T-helper 17 cell (primary cell): ENCODE results near the gene BRD3OS. TPM values are rescaled to one million over a fixed set of nuclear protein-coding genes. Genes with fewer than 3 reads are reported as not detected.
"Not testable (repeated sequence)": the region's sequence is repeated elsewhere in the genome, so short reads cannot be mapped to it uniquely, and the experiment has no call there.

Experiments used
- ATAC-seq: fragments of 150-1000 bp; cut with Tn5 transposase; 2 replicates; pipeline ENCODE4 v1.10.0; 2021; ENCODE audit warnings: mild to moderate bottlenecking, moderate library complexity
- DNase-seq, 3 donors: peaks; one replicate each; pipeline versions ENCODE4 v3.0.0 to v3.0.0-alpha.2; 2020 to 2021
- H3K9me3 ChIP-seq: one replicate; pipeline ENCODE4 v1.7.0; 2013; ENCODE audit warnings: low read length, mild to moderate bottlenecking; ENCODE audit not compliant: control insufficient read depth, poor library complexity, severe bottlenecking
- H3K27ac Mint-ChIP-seq: one replicate; pipeline ENCODE4 v1.8.0; 2022; ENCODE audit warnings: mild to moderate bottlenecking, moderate library complexity, mixed read lengths
- H3K27me3 Mint-ChIP-seq: one replicate; pipeline ENCODE4 v1.8.0; 2022; ENCODE audit warnings: mixed read lengths
- H3K36me3 Mint-ChIP-seq: one replicate; pipeline ENCODE4 v1.8.0; 2022; ENCODE audit warnings: low read depth, mixed read lengths
- H3K4me1 Mint-ChIP-seq: one replicate; pipeline ENCODE4 v1.8.0; 2022; ENCODE audit warnings: mild to moderate bottlenecking, mixed read lengths
- H3K4me3 Mint-ChIP-seq: one replicate; pipeline ENCODE4 v1.8.0; 2022; ENCODE audit warnings: mild to moderate bottlenecking, moderate library complexity, mixed read lengths
- total RNA-seq, 4 donors: library from RNA in 2 of 4; stranded (reverse) in 2 of 4; gene quantifications; one replicate each; pipeline ENCODE4 v1.2.3 and lab custom pipeline; 2022 to 2026

Gene BRD3OS
- total RNA-seq, 2 donors from 2014 or later: 7.7 to 10.2 TPM

DNA sequence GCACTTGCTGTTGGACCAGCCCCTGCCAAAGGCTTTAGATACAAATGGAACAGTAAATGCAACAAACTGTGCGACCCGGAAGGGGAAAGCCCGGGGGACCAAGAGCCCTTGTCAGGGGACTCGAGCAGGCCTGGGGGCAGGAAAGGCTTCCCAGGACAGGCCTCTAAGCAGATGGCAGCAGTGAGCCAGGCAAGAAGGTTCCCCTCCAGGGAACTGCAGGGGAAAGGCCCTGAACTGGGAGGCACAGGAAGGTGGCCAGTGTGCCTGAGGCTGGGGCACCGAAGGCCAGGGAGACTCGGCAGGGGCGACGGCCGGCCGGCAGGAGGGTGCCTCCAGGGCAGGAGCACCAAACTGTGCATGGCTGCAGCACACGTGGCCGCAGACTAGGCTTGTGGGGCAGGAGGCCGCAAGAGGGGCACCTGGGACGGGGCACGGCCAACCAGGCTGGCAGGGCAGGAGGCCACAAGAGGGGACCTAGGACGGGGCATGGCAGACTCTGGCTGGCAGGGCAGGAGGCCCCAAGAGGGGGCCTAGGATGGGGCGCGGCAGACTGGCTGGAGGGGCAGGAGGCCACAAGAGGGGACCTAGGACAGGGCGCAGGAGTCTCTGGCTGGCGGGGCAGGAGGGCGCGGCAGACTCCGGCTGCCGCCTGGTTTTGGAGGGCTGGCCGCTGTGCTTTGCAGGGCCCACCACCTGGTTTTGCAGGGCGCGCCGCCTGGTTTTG is 43.2 kb upstream of the BRD3OS start:
- H3K9me3 ChIP-seq: no peaks in the 10 kb centered on the region
- Mint-ChIP-seq H3K4me3 (no peak overlapping the region), H3K27ac (no peak overlapping the region), H3K36me3 (no peaks in the 10 kb centered on the region), H3K27me3 (peaks cover 4% of the 10 kb centered on the region), H3K4me1 (peaks cover 9% of the 10 kb centered on the region)
- ATAC-seq (no peak), DNase-seq (no peak)

GRCh38 chr9:133982971-133983720 is 42.1 kb upstream of the BRD3OS start:
- Mint-ChIP-seq H3K36me3 (no peaks in the 10 kb centered on the region), H3K27ac (no peak overlapping the region), H3K4me3 (no peak overlapping the region), H3K27me3 (peaks cover 4% of the 10 kb centered on the region), H3K4me1 (peaks cover 9% of the 10 kb centered on the region)
- DNase-seq (no peak), ATAC-seq (no peak)
- H3K9me3 ChIP-seq: no peaks in the 10 kb centered on the region

DNA sequence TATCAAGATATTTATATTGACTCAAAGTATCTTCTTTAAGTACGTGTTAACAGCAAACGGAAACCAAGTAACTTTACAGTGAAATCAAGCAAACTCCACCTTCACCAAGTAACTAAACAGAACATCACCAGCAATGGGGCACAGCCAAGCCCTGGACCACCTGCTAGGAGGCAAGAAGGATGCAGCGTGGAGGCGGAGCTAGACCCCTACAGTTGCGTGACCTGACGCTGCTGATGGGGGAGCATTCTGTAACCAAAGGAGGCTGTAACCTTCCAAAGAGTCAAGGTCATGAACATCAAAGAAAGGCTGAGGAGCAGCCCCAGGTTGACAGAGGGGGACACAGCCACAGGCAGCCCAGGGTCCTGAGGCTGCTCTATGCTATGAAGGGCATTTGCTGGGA is 39.2 kb upstream of the BRD3OS start:
- ATAC-seq: no peak
- DNase-seq: no peak
- no peaks in the 10 kb centered on the region for H3K9me3 ChIP-seq
- Mint-ChIP-seq H3K4me1 (peaks cover 7% of the 10 kb centered on the region), H3K27me3 (peaks cover 4% of the 10 kb centered on the region), H3K36me3 (no peaks in the 10 kb centered on the region), H3K27ac (no peak overlapping the region), H3K4me3 (no peak overlapping the region)

- no peaks in the 10 kb centered on the region for H3K9me3 ChIP-seq
- DNase-seq: no peak
- Mint-ChIP-seq H3K4me1 (peaks cover 7% of the 10 kb centered on the region), H3K27ac (no peak overlapping the region), H3K27me3 (peaks cover 4% of the 10 kb centered on the region), H3K36me3 (no peaks in the 10 kb centered on the region), H3K4me3 (no peak overlapping the region)
- no peak for ATAC-seq
Observed at GRCh38 chr9:133986774-133987445, 38.4 kb upstream of the BRD3OS start.

DNA sequence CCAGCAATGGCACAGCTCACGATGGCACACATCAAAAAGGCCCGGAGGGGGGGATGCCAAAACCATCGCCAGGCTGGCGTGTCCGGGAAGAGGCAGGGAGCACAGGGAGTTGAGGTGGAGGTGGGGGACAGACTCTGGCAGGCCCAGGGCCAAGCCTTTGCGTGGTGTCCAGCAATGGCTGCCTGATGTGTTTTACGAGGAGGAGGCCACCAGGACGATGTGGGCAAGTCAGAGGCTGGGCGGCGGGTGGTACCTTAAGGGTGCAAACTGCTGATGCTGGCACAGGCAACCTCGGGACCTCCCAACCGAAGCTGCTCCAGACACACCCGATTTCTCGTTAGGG is 37.9 kb upstream of the BRD3OS start:
- ATAC-seq (no peak), DNase-seq (no peak)
- Mint-ChIP-seq H3K4me1 (peaks cover 7% of the 10 kb centered on the region), H3K27ac (no peak overlapping the region), H3K36me3 (no peaks in the 10 kb centered on the region), H3K27me3 (peaks cover 4% of the 10 kb centered on the region), H3K4me3 (no peak overlapping the region)
- H3K9me3 ChIP-seq: no peaks in the 10 kb centered on the region

GRCh38 chr9:133987946-133988665 is 37.2 kb upstream of the BRD3OS start:
- H3K27me3 Mint-ChIP-seq: peaks cover 4% of the 10 kb centered on the region
- no peak overlapping the region for H3K4me3 Mint-ChIP-seq
- ATAC-seq (no peak), DNase-seq (no peak)
- H3K4me1 Mint-ChIP-seq: peaks cover 7% of the 10 kb centered on the region
- no peaks in the 10 kb centered on the region for H3K9me3 ChIP-seq
- H3K27ac Mint-ChIP-seq: no peak overlapping the region
- no peaks in the 10 kb centered on the region for H3K36me3 Mint-ChIP-seq

- not testable (repeated sequence) for H3K27ac Mint-ChIP-seq, H3K36me3 Mint-ChIP-seq, H3K4me1 Mint-ChIP-seq, DNase-seq, H3K27me3 Mint-ChIP-seq, H3K9me3 ChIP-seq, ATAC-seq
- H3K4me3 Mint-ChIP-seq: peak overlapping the region; percentile 45
Observed at GRCh38 chr9:133988771-133989170, 36.5 kb upstream of the BRD3OS start.

GRCh38 chr9:133989625-133990365 is 35.5 kb upstream of the BRD3OS start:
- Mint-ChIP-seq H3K4me1 (peaks cover 9% of the 10 kb centered on the region), H3K4me3 (peak overlapping the region; percentile 52), H3K36me3 (no peaks in the 10 kb centered on the region), H3K27ac (no peak overlapping the region), H3K27me3 (peaks cover 9% of the 10 kb centered on the region)
- no peaks in the 10 kb centered on the region for H3K9me3 ChIP-seq
- DNase-seq (no peak), ATAC-seq (no peak)

DNA sequence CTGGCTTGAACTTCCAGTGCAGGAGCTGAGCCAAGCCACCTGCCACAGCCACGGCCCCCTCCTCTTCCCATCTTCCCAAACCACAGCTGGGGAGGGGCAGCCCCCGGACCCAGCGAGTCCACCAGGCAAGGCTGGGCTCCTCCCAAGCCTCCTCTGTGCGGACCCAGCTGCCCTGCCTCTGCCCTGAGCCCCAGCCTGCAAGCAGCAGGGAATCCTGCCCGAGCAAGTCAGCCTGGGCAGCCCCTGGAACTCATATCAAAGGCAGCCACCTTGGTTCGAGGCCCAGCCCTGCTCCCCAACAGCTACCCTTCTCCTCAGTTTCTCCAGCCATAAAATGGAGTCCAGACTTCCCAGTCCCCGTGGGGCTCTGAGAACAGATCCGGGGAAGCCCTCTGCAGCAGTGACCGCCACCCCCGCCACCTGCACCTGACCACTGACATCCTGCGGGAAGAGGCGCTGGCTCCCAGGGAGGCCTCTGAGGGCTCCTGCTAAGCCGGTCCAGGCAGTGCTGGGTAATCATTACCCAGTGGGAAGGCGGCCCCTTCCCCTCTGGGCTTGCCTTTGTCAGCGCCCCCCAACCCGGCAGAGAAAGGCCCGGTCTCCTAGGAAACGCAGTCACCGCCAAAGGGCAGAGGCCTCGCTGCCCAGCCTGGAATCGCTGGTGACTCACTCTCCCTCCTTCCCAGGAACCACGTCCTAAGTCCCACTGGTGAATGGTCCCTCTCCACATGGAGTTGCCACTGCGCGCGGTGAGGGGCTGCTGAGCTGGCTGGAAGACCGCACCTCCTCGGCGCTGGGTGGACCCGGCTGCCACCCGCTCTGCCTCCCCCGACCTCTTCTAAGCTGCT is 34.7 kb upstream of the BRD3OS start:
- peaks cover 9% of the 10 kb centered on the region for H3K4me1 Mint-ChIP-seq
- ATAC-seq: no peak
- H3K36me3 Mint-ChIP-seq: no peaks in the 10 kb centered on the region
- peak overlapping the region; percentile 78 for H3K4me3 Mint-ChIP-seq
- H3K27ac Mint-ChIP-seq: no peak overlapping the region
- DNase-seq: no peak
- no peaks in the 10 kb centered on the region for H3K9me3 ChIP-seq
- H3K27me3 Mint-ChIP-seq: peaks cover 9% of the 10 kb centered on the region

DNA sequence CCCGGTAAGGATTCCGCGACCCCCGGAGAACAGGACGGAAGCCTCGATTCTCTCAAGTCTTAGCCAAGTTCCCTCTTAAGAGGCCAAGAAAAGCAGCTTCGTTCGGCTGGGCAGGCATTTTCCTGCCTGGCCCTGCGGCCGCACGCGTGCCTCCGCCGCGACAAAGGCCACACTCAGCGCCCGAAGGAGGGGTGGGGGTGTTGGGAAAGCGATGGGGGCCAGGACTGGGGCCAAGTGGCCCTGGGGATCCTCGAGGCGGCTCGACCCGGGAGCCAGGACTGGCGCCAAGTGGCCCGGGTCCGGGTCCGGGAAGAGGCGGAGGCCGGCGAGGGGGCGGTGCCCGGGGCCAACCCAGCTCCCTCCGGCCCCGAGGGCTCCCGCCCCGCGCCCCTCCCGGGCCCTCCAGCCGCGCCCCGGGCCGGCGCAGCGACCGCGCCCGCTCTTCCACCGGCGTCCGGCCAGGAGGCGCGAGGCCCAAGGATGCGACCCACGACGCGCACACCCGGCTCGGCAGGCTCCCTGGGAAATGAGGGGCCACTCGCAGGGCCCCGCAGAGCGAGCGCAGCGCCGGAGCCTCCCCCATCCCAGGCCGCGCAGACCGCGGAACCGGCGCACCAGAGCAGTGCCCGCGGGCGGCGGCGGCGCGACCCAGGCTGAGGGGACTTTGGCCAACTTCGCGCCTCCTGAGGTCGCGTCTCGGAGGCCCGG is 33.9 kb upstream of the BRD3OS start:
- H3K27me3 Mint-ChIP-seq: peaks cover 5% of the 10 kb centered on the region
- no peaks in the 10 kb centered on the region for H3K9me3 ChIP-seq
- no peaks in the 10 kb centered on the region for H3K36me3 Mint-ChIP-seq
- ATAC-seq (no peak), DNase-seq (no peak)
- no peak overlapping the region for H3K27ac Mint-ChIP-seq
- peak overlapping the region; percentile 78 for H3K4me3 Mint-ChIP-seq
- H3K4me1 Mint-ChIP-seq: peaks cover 2% of the 10 kb centered on the region

DNA sequence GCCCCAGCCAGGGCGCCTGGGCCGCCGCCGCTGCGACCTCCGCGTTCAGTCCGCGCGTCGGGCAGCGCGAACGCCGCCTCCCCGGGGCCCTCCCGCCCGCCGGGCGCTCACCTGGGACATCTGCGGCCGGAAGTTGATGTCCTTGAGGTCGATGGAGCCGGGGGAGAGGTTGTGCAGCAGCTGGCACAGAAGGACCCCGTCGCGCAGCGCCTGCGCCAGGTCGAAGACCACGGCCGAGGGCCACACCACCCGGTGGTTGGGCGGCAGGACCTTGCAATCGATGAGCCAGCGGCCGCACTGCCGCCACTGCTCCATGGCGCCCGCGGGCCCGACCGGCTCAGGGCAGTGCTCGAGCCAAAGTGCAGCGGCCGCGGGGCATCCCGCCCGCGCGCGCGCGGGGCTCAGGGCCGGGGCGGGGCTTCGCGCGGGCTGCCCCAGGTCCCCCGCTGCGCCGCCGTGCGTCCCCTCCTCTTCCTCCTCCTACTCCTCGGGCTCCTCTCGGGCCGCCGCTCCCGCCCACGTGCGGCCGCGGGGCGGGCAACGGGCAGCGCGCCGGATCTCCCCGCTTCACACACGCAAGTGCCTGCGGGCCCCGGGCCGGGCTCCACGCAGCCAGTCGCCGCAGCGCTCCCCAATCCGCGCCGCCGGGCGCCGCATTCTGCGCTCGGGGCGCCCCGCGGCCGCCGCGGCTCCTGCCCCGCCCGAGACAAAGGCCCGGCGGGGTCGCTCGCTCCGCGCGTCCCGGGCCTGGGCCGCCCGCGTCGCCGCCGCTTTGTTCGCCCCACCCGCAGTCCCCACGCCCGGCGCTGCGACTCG is 33.1 kb upstream of the BRD3OS start, which contains the start of gene VAV2:
Gene VAV2 (minus strand): TSS at position 361 of the 816 bp plus-strand sequence. CDS start 46 bp downstream, at position 315.
- Mint-ChIP-seq H3K4me1 (peaks cover 2% of the 10 kb centered on the region), H3K27ac (no peak within 1 kb of the TSS), H3K36me3 (no peaks in the 10 kb centered on the region), H3K27me3 (peaks cover 5% of the 10 kb centered on the region), H3K4me3 (peak within 1 kb of the TSS; percentile 80)
- H3K9me3 ChIP-seq: no peaks in the 10 kb centered on the region
- ATAC-seq (peak; percentile 58), DNase-seq (peak in 2 of 3 donors; percentile 33 to 38)
